Measurements from ENCODE around the gene ST8SIA6.
A peak's percentile ranks its signal among the peaks of the same experiment; 100 is the strongest.

The ST8SIA6 gene

DNA sequence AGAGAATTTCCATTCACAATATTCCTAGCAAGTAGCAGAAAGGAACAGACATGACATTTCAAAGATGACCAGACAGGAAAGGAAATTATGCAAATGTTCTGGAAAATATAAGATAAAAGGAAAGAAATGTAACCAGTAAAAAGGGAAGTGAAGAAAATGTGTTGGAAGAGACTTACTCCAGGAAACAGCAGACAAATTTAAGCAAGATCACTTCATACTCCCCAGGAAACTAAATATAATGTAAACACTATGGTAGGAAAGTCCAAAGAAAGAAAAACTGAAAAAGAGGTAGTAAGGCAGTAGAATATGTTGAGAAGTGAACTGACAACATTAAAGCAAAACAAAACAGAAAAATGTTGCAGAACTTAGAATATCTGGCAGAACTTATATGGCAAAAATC is 6.4 kb upstream of the ST8SIA6 start:
- Histone ChIP-seq H3K9ac (ENCODE audit: low read depth in 1 of 2, low read length in 2 of 2) (no peak overlapping the region), H3K4me1 (ENCODE audit: control insufficient read depth in 2 of 2, insufficient read depth in 2 of 2, low read length in 2 of 2) (no peaks in the 10 kb centered on the region)

DNA sequence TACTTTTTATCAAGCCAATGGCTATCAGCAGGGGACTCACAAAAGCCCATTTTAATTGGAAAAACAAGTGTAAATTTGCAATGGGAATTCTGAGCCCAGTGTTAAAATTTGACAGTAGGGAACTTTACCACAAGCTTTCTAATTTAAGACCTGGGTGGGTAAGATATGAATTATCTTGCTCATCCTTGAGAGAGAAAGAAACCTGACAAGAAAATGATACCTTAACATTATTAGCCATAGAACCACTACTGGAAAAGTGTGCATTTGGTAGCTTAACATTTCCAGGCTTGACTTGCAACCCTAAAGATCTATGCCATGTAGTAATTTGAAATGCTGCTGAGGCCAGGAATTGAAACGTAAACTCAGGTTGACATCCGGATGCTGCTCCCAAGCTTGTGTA is 2.7 kb upstream of the ST8SIA6 start:
- Histone ChIP-seq H3K36me3 (ENCODE audit: control insufficient read depth in 2 of 2, insufficient read depth in 2 of 2, low read length in 2 of 2) (no peaks in the 10 kb centered on the region), H3K27me3 (ENCODE audit: control insufficient read depth in 2 of 2, insufficient read depth in 2 of 2, low read length in 2 of 2) (peaks cover 7 to 14% of the 10 kb centered on the region in 2 donors), H3K4me1 (ENCODE audit: control insufficient read depth in 2 of 2, insufficient read depth in 2 of 2, low read length in 2 of 2) (peaks cover 0 to 4% of the 10 kb centered on the region in 2 donors), H3K9me3 (ENCODE audit: control insufficient read depth in 2 of 2, low read length in 2 of 2) (peaks cover 0 to 2% of the 10 kb centered on the region in 2 donors), H3K9ac (ENCODE audit: low read depth in 1 of 2, low read length in 2 of 2) (no peak overlapping the region), H3K4me3 (ENCODE audit: low read length in 2 of 2) (no peak overlapping the region), H3K27ac (ENCODE audit: low read depth in 2 of 2, low read length in 2 of 2) (no peak overlapping the region)

More for the DNA sequence above, 6.4 kb upstream of the ST8SIA6 start:
- no peaks in the 10 kb centered on the region for H3K9me3 ChIP-seq (ENCODE audit: control insufficient read depth in 2 of 2, low read length in 2 of 2)
- H3K36me3 ChIP-seq (ENCODE audit: control insufficient read depth in 2 of 2, insufficient read depth in 2 of 2, low read length in 2 of 2) = no peaks in the 10 kb centered on the region
- H3K4me3 ChIP-seq (ENCODE audit: low read length in 2 of 2) = no peak overlapping the region
- H3K27me3 ChIP-seq (ENCODE audit: control insufficient read depth in 2 of 2, insufficient read depth in 2 of 2, low read length in 2 of 2) = no peaks in the 10 kb centered on the region
- no peak overlapping the region for H3K27ac ChIP-seq (ENCODE audit: low read depth in 2 of 2, low read length in 2 of 2)

DNA sequence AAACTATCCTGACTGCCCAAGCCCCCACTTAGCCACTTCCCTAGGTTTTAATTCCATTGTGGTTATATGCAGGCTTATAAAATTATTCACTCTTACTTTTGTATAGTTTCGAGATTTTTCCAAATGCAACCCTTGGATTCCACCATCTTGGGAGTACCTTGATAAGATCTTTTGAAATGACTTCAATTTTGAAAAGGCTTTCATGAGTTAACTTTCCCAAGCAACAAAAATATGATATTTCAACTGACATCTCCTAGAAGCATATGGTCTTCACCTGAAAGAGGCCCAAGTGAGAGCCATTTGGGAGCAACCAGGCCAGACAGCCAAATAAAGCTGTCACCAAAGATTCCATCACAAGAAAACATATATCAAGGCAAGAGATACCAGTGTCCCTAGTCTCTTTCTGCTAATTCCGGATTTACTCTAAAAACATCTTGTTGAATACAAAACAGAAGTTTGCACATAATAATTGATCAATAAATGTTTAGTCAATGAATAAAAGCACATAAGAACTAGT is 1.7 kb upstream of the ST8SIA6 start:
- no peak overlapping the region for H3K27ac ChIP-seq (ENCODE audit: low read depth in 2 of 2, low read length in 2 of 2)
- H3K9me3 ChIP-seq (ENCODE audit: control insufficient read depth in 2 of 2, low read length in 2 of 2) = peaks cover 0 to 2% of the 10 kb centered on the region in 2 donors
- H3K9ac ChIP-seq (ENCODE audit: low read depth in 1 of 2, low read length in 2 of 2) = no peak overlapping the region
- H3K4me3 ChIP-seq (ENCODE audit: low read length in 2 of 2) = no peak overlapping the region
- H3K36me3 ChIP-seq (ENCODE audit: control insufficient read depth in 2 of 2, insufficient read depth in 2 of 2, low read length in 2 of 2) = no peaks in the 10 kb centered on the region
- peaks cover 7 to 19% of the 10 kb centered on the region in 2 donors for H3K27me3 ChIP-seq (ENCODE audit: control insufficient read depth in 2 of 2, insufficient read depth in 2 of 2, low read length in 2 of 2)
- peaks cover 0 to 4% of the 10 kb centered on the region in 2 donors for H3K4me1 ChIP-seq (ENCODE audit: control insufficient read depth in 2 of 2, insufficient read depth in 2 of 2, low read length in 2 of 2)

DNA sequence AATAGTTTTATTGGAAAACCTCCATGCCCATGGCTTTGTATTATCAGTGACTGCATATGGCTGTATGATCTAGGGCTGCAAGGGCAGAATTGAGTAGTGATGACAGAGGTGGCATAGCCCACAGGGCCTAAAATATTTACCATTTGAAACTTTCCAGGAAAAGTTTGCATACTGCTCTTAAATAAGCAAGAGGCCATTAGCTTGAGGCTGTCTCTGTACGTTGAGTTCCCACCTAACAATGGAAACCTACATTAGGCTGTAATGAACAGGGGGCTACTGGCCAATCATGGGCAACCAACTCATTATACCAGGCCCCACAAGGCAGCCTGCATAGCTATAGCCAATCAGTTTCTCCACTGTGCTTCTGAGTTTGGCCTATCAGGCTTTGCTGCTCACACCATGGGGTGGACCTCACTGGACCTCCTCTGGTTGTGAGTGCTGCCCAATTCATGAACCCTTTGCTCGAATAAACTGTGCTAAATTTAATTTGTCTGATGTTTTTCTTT is 673 bp upstream of the ST8SIA6 start:
- Histone ChIP-seq H3K4me3 (ENCODE audit: low read length in 2 of 2) (peak overlapping the region in 1 of 2 donors; percentile 58), H3K9ac (ENCODE audit: low read depth in 1 of 2, low read length in 2 of 2) (no peak overlapping the region), H3K36me3 (ENCODE audit: control insufficient read depth in 2 of 2, insufficient read depth in 2 of 2, low read length in 2 of 2) (no peaks in the 10 kb centered on the region), H3K27me3 (ENCODE audit: control insufficient read depth in 2 of 2, insufficient read depth in 2 of 2, low read length in 2 of 2) (peaks cover 7 to 19% of the 10 kb centered on the region in 2 donors), H3K4me1 (ENCODE audit: control insufficient read depth in 2 of 2, insufficient read depth in 2 of 2, low read length in 2 of 2) (peaks cover 0 to 4% of the 10 kb centered on the region in 2 donors), H3K27ac (ENCODE audit: low read depth in 2 of 2, low read length in 2 of 2) (no peak overlapping the region), H3K9me3 (ENCODE audit: control insufficient read depth in 2 of 2, low read length in 2 of 2) (peaks cover 0 to 2% of the 10 kb centered on the region in 2 donors)

DNA sequence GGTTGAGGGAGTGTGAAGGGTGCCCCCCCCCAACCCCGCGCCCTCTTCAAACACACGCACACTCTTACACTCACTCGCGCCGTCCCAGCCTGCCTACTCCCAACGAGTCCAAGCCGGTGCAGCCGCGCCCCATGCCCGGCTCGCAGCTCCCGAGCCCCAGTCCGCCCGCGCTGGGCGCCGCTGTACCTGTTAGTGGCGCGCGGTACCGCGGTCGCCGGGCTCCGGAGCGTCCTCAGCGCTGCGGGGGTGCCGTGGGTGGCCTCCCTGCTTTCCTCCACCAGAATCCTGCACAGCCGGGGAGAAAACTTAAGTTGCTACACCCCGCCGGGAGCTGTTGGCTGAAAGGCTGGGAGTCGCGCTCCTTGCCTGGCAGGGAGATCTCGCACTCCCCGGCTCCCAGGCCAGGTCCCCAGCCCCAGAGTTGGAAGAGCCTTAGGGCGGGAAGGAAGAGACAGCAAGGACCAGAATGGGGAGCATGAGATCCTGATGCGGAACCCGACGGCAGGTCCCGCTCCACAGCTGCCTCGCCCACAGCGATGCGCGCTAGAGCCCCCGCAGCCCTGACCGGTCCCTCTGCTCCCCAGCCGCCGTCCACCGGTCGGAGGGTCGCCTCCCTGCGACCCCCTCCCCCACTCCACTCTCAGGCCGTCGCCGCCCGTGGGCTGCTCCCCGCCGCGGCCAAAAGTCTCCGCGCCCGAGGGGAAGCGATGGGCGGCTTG is 863 bp downstream of the ST8SIA6 start:
- peak overlapping the region; percentile 60 to 65 for H3K4me3 ChIP-seq (ENCODE audit: low read length in 2 of 2)
- H3K27me3 ChIP-seq (ENCODE audit: control insufficient read depth in 2 of 2, insufficient read depth in 2 of 2, low read length in 2 of 2) = peaks cover 7 to 19% of the 10 kb centered on the region in 2 donors
- H3K27ac ChIP-seq (ENCODE audit: low read depth in 2 of 2, low read length in 2 of 2) = peak overlapping the region in 1 of 2 donors; percentile 17
- H3K36me3 ChIP-seq (ENCODE audit: control insufficient read depth in 2 of 2, insufficient read depth in 2 of 2, low read length in 2 of 2) = no peaks in the 10 kb centered on the region
- H3K9ac ChIP-seq (ENCODE audit: low read depth in 1 of 2, low read length in 2 of 2) = peak overlapping the region in 1 of 2 donors; percentile 56
- H3K4me1 ChIP-seq (ENCODE audit: control insufficient read depth in 2 of 2, insufficient read depth in 2 of 2, low read length in 2 of 2) = peaks cover 0 to 4% of the 10 kb centered on the region in 2 donors
- peaks cover 0 to 2% of the 10 kb centered on the region in 2 donors for H3K9me3 ChIP-seq (ENCODE audit: control insufficient read depth in 2 of 2, low read length in 2 of 2)

DNA sequence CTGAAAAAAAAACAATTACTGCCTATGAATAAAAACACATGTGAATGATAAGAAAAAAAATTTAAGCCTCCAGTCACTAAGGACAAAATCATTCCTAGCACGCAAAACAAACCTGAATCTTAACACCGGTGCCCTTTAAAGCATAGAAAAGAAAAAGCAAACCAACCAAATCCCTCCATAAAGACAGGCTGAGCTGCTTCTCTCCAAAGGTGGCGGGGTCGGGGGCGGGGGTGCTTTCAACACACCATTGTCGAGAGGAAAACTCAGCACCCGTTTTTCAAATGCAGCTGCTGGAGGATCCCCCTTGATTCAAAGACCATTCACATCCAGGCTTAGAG is 1.4 kb downstream of the ST8SIA6 start:
- Histone ChIP-seq H3K36me3 (ENCODE audit: control insufficient read depth in 2 of 2, insufficient read depth in 2 of 2, low read length in 2 of 2) (no peaks in the 10 kb centered on the region), H3K9me3 (ENCODE audit: control insufficient read depth in 2 of 2, low read length in 2 of 2) (peaks cover 0 to 2% of the 10 kb centered on the region in 2 donors), H3K27me3 (ENCODE audit: control insufficient read depth in 2 of 2, insufficient read depth in 2 of 2, low read length in 2 of 2) (peaks cover 7 to 19% of the 10 kb centered on the region in 2 donors), H3K4me3 (ENCODE audit: low read length in 2 of 2) (peak overlapping the region; percentile 26 to 65), H3K9ac (ENCODE audit: low read depth in 1 of 2, low read length in 2 of 2) (peak overlapping the region in 1 of 2 donors; percentile 56), H3K4me1 (ENCODE audit: control insufficient read depth in 2 of 2, insufficient read depth in 2 of 2, low read length in 2 of 2) (peaks cover 0 to 4% of the 10 kb centered on the region in 2 donors), H3K27ac (ENCODE audit: low read depth in 2 of 2, low read length in 2 of 2) (no peak overlapping the region)

DNA sequence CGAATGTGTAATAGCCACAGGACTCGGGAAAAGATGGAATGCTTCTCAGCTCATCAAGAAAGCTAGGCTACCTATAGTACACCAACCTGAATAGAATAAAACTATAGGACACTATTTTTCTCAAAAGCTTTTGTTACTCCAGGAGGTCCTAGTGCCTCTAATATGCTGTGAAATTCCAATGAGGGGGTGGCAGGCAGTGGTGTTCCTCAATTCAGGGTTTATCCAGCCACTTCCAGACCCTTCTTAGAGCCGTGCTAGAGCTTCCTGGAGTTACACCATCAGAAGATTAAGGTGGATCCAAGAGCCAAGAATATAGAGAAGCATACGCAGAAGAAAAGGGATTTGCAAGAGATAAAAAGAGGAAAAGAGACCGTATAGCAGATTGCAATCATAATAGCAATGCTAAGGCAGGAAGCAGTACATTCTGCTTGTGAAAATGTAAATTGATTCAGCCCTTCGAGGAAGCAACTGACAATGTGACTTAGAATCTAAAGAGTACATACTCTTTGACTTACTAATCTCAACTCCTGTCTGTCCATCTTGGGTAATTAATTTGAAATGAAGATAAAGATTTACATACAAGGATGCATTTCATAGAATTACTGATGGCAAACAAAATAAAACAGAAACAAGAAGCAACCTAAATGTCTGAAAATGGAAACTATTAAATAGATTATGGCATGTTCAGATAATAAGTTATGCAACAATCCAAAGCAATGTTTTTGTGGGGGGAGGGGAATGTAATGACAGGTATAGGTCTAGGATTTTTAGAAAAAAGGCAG is 2.1 kb downstream of the ST8SIA6 start:
- H3K4me1 ChIP-seq (ENCODE audit: control insufficient read depth in 2 of 2, insufficient read depth in 2 of 2, low read length in 2 of 2) = peaks cover 0 to 4% of the 10 kb centered on the region in 2 donors
- H3K9me3 ChIP-seq (ENCODE audit: control insufficient read depth in 2 of 2, low read length in 2 of 2) = peaks cover 0 to 2% of the 10 kb centered on the region in 2 donors
- no peaks in the 10 kb centered on the region for H3K36me3 ChIP-seq (ENCODE audit: control insufficient read depth in 2 of 2, insufficient read depth in 2 of 2, low read length in 2 of 2)
- H3K4me3 ChIP-seq (ENCODE audit: low read length in 2 of 2) = no peak overlapping the region
- no peak overlapping the region for H3K9ac ChIP-seq (ENCODE audit: low read depth in 1 of 2, low read length in 2 of 2)
- H3K27me3 ChIP-seq (ENCODE audit: control insufficient read depth in 2 of 2, insufficient read depth in 2 of 2, low read length in 2 of 2) = peaks cover 7 to 19% of the 10 kb centered on the region in 2 donors
- H3K27ac ChIP-seq (ENCODE audit: low read depth in 2 of 2, low read length in 2 of 2) = no peak overlapping the region

DNA sequence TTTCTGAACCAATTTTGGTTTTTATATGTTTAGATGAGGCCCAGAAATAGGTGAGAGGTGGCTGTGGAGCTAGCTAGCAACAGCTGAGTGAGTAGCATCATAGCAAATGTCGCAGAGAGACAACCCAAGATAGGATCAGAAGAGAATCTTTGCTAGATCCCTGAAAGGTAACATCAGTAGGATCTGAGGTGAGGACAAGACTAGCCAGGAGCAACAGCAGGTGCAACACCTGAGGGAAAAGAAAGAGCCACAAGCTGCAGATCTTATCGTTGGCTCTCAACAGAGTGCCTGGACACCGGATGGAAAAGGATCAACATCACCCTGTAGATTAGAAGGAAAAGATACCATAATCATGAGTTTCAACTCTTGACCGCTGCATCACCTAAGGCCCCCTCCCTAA is 4.4 kb downstream of the ST8SIA6 start:
- no peaks in the 10 kb centered on the region for H3K36me3 ChIP-seq (ENCODE audit: control insufficient read depth in 2 of 2, insufficient read depth in 2 of 2, low read length in 2 of 2)
- H3K9me3 ChIP-seq (ENCODE audit: control insufficient read depth in 2 of 2, low read length in 2 of 2) = no peaks in the 10 kb centered on the region
- no peak overlapping the region for H3K4me3 ChIP-seq (ENCODE audit: low read length in 2 of 2)
- peaks cover 4 to 18% of the 10 kb centered on the region in 2 donors for H3K27me3 ChIP-seq (ENCODE audit: control insufficient read depth in 2 of 2, insufficient read depth in 2 of 2, low read length in 2 of 2)
- H3K9ac ChIP-seq (ENCODE audit: low read depth in 1 of 2, low read length in 2 of 2) = no peak overlapping the region
- H3K27ac ChIP-seq (ENCODE audit: low read depth in 2 of 2, low read length in 2 of 2) = no peak overlapping the region
- H3K4me1 ChIP-seq (ENCODE audit: control insufficient read depth in 2 of 2, insufficient read depth in 2 of 2, low read length in 2 of 2) = peaks cover 0 to 4% of the 10 kb centered on the region in 2 donors

DNA sequence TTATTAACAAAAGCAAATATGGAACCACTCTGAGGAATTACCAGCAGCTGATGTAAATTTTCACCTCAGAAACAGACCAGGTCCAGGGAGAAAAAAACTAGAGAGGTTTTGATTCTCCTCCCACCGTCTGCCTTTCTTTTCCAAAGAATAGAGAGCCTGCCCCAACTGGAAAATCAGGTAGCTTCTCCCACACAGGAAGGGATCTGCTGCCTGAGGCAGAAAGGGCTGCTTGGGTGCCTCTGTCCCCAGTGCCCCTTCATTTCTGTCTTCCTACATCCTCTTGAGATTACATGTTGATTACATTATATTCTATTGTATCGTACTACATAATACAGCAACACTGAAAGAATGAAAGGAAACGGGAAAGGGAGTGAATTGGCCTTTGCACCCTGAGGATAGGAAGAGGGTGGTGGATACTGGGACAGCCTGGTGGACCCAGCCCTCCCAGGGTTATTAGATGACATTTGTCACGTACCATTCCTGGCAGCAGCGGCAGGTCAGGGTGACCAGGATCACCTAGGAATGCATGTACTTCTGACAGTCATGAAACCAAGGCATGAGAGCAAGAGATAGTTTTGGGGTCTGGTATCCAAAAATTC is 8.9 kb downstream of the ST8SIA6 start:
- no peaks in the 10 kb centered on the region for H3K27me3 ChIP-seq (ENCODE audit: control insufficient read depth in 2 of 2, insufficient read depth in 2 of 2, low read length in 2 of 2)
- no peaks in the 10 kb centered on the region for H3K9me3 ChIP-seq (ENCODE audit: control insufficient read depth in 2 of 2, low read length in 2 of 2)
- peaks cover 3 to 4% of the 10 kb centered on the region in 2 donors for H3K4me1 ChIP-seq (ENCODE audit: control insufficient read depth in 2 of 2, insufficient read depth in 2 of 2, low read length in 2 of 2)
- H3K9ac ChIP-seq (ENCODE audit: low read depth in 1 of 2, low read length in 2 of 2) = no peak overlapping the region
- peak overlapping the region; percentile 32 to 61 for H3K27ac ChIP-seq (ENCODE audit: low read depth in 2 of 2, low read length in 2 of 2)
- no peak overlapping the region for H3K4me3 ChIP-seq (ENCODE audit: low read length in 2 of 2)
- H3K36me3 ChIP-seq (ENCODE audit: control insufficient read depth in 2 of 2, insufficient read depth in 2 of 2, low read length in 2 of 2) = no peaks in the 10 kb centered on the region

DNA sequence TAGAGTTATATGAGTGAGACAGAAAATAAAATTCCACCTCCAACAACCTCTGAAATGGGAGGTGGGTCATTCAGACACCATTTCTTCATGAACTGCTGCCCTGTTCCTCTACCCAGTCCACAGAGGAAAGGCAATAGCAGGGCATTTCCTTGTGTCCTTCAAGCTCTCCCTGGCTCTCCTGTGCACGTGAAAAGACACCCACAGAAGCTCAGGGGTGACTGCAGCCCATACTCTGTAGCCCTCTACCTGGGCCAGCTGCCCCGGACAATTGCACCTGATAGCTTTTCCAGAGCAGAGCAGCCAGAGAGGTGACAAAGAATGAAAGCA is 10.0 kb downstream of the ST8SIA6 start:
- Histone ChIP-seq H3K27ac (ENCODE audit: low read depth in 2 of 2, low read length in 2 of 2) (peak overlapping the region in 1 of 2 donors; percentile 17), H3K27me3 (ENCODE audit: control insufficient read depth in 2 of 2, insufficient read depth in 2 of 2, low read length in 2 of 2) (no peaks in the 10 kb centered on the region), H3K9me3 (ENCODE audit: control insufficient read depth in 2 of 2, low read length in 2 of 2) (no peaks in the 10 kb centered on the region), H3K36me3 (ENCODE audit: control insufficient read depth in 2 of 2, insufficient read depth in 2 of 2, low read length in 2 of 2) (no peaks in the 10 kb centered on the region), H3K9ac (ENCODE audit: low read depth in 1 of 2, low read length in 2 of 2) (no peak overlapping the region), H3K4me1 (ENCODE audit: control insufficient read depth in 2 of 2, insufficient read depth in 2 of 2, low read length in 2 of 2) (peaks cover 3 to 4% of the 10 kb centered on the region in 2 donors), H3K4me3 (ENCODE audit: low read length in 2 of 2) (no peak overlapping the region)
